K562 (cell line): ENCODE data around the gene CEP131. TPM values are rescaled to one million over a fixed set of nuclear protein-coding genes. Genes with fewer than 3 reads are reported as not detected.
A peak's percentile ranks its signal among the peaks of the same experiment; 100 is the strongest.

Source experiments
- BRD4 ChIP-seq: fragments of 200-600 bp; sonication (generic); IDR thresholded peaks from 2 replicates; pipeline ENCODE4 v1.6.1; 2017; ENCODE audit warnings: inconsistent platforms
- E2F6 ChIP-seq, 2 experiments: IDR thresholded peaks; 2 replicates each; pipeline ENCODE4 v1.6.1; 2011; ENCODE audit warnings: borderline replicate concordance in 1 of 2, control low read depth in 1 of 2, low read depth in 1 of 2, low read length in 1 of 2, mild to moderate bottlenecking in 1 of 2, mixed read lengths in 1 of 2, moderate library complexity in 1 of 2; ENCODE audit not compliant: insufficient read depth in 1 of 2, insufficient read length in 1 of 2, poor library complexity in 1 of 2, severe bottlenecking in 1 of 2; ENCODE audit errors: extremely low read depth in 1 of 2
- ELF4 ChIP-seq: fragments of 450-650 bp; formaldehyde crosslinking; IDR thresholded peaks from 2 replicates; pipeline ENCODE4 v1.4.0; 2022; ENCODE audit warnings: missing genetic modification characterization
- ILF3 ChIP-seq: fragments of 450-650 bp; IDR thresholded peaks from 2 replicates; pipeline ENCODE4 v1.6.1; 2018; ENCODE audit warnings: antibody characterized with exemption, mild to moderate bottlenecking, moderate library complexity, borderline replicate concordance
- KDM2B ChIP-seq: fragments of 250-450 bp; sonication (Bioruptor Pico); IDR thresholded peaks from 2 replicates; pipeline ENCODE4 v1.8.0; 2021; ENCODE audit warnings: mild to moderate bottlenecking, moderate library complexity
- MAFK ChIP-seq: IDR thresholded peaks from 2 replicates; pipeline ENCODE4 v1.6.1; 2011; ENCODE audit warnings: low read length, improper control_type of control experiment
- PCBP1 ChIP-seq: fragments of 200-400 bp; formaldehyde crosslinking; IDR thresholded peaks from 2 replicates; pipeline ENCODE4 v1.6.1; 2018; ENCODE audit warnings: mild to moderate bottlenecking, low read depth, low read length; ENCODE audit not compliant: poor library complexity, severe bottlenecking
- RBM39 ChIP-seq: fragments of 200-400 bp; formaldehyde crosslinking; optimal IDR thresholded peaks from 2 replicates; pipeline ENCODE3; 2018; ENCODE audit warnings: low read depth, low read length
- SAP30 ChIP-seq: fragments of 200-600 bp; sonication (generic); IDR thresholded peaks from 2 replicates; pipeline ENCODE4 v1.6.1; 2012; ENCODE audit warnings: borderline replicate concordance, low read depth, mild to moderate bottlenecking, moderate library complexity, low read length, control low read depth, inconsistent platforms; ENCODE audit not compliant: insufficient read depth, poor library complexity, severe bottlenecking
- TCF3 ChIP-seq: sonication (generic); formaldehyde crosslinking; IDR thresholded peaks from 2 replicates; pipeline ENCODE4 v1.4.0; 2020; ENCODE audit warnings: mild to moderate bottlenecking, missing genetic modification reagents
- ZBTB7A ChIP-seq: IDR thresholded peaks from 2 replicates; pipeline ENCODE4 v1.6.1; 2011; ENCODE audit warnings: low read depth, mild to moderate bottlenecking, low read length, moderate library complexity, borderline replicate concordance; ENCODE audit not compliant: control insufficient read depth
- ZNF347 ChIP-seq: fragments of 450-650 bp; formaldehyde crosslinking; IDR thresholded peaks from 2 replicates; pipeline ENCODE4 v1.4.0; 2020; ENCODE audit warnings: low read depth, mild to moderate bottlenecking, moderate library complexity
- ZNF584 ChIP-seq: fragments of 200-800 bp; sonication (Bioruptor generic); IDR thresholded peaks from 2 replicates; pipeline ENCODE4 v1.6.1; 2016; ENCODE audit warnings: low read depth, mild to moderate bottlenecking, missing genetic modification characterization, missing compliant biosample characterization
- ZNF639 ChIP-seq, 2 experiments: fragments of 200-800 bp in 1 of 2; sonication (Bioruptor generic) in 1 of 2; sonication (generic) in 1 of 2; formaldehyde crosslinking in 1 of 2; IDR thresholded peaks in 1 of 2; conservative IDR thresholded peaks in 1 of 2; 2 replicates each; pipeline versions ENCODE4 v1.5.0 to v1.6.1; 2016 to 2020; ENCODE audit warnings: missing compliant biosample characterization in 1 of 2, missing genetic modification characterization in 1 of 2, missing genetic modification reagents in 1 of 2
- polyA plus RNA-seq, 8 experiments: library from polyadenylated mRNA; depleted of rRNA in 4 of 8; stranded (reverse) in 5 of 8; unstranded in 3 of 8; fragments of >200 nt; fragmentation: Nextera tagmentation in 2 of 8; fragmentation: Illumina TruSeq in 1 of 8; extraction: Ambion mirVana in 2 of 8; extraction: Trizol in 1 of 8; gene quantifications; 2 replicates each; pipeline versions ENCODE4 v1.2.1 to v1.2.3, GENCODE V29; 2011 to 2014; ENCODE audit warnings: inconsistent platforms in 1 of 8, missing spikeins in 1 of 8
- total RNA-seq, 7 experiments: library from RNA; depleted of rRNA in 6 of 7; stranded (reverse); fragments of >200 nt in 6 of 7; fragmentation: Illumina TruSeq in 2 of 7; extraction: Trizol in 2 of 7; gene quantifications; 2 replicates each; pipeline versions ENCODE4 v1.2.1 to v1.2.3, GENCODE V29; 2011 to 2021; ENCODE audit warnings: low replicate concordance in 1 of 7
- TF ChIP-seq, protein P1 (sequence below): fragments of 250-450 bp; sonication (Bioruptor Pico); IDR thresholded peaks from 2 replicates; pipeline ENCODE4 v1.9.0; 2021; ENCODE audit warnings: mild to moderate bottlenecking, inconsistent platforms
- TF ChIP-seq, protein P2 (sequence below), 2 experiments: fragments of 450-650 bp in 1 of 2; IDR thresholded peaks; 2 replicates each; pipeline ENCODE4 v1.6.1; 2011 to 2017; ENCODE audit warnings: low read depth in 2 of 2, antibody characterized with exemption in 1 of 2, borderline replicate concordance in 1 of 2, low read length in 1 of 2, mild to moderate bottlenecking in 1 of 2, mixed read lengths in 1 of 2; ENCODE audit not compliant: control insufficient read depth in 1 of 2

Gene CEP131
- total and polyA plus RNA-seq, 9 of the 15 experiments (the other 6 are each of a cell fraction or from before 2014, with no cell fraction given): 0.24 to 21.2 (median 2.3) TPM

- TF ChIP-seq, protein P1, sequence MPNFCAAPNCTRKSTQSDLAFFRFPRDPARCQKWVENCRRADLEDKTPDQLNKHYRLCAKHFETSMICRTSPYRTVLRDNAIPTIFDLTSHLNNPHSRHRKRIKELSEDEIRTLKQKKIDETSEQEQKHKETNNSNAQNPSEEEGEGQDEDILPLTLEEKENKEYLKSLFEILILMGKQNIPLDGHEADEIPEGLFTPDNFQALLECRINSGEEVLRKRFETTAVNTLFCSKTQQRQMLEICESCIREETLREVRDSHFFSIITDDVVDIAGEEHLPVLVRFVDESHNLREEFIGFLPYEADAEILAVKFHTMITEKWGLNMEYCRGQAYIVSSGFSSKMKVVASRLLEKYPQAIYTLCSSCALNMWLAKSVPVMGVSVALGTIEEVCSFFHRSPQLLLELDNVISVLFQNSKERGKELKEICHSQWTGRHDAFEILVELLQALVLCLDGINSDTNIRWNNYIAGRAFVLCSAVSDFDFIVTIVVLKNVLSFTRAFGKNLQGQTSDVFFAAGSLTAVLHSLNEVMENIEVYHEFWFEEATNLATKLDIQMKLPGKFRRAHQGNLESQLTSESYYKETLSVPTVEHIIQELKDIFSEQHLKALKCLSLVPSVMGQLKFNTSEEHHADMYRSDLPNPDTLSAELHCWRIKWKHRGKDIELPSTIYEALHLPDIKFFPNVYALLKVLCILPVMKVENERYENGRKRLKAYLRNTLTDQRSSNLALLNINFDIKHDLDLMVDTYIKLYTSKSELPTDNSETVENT (CRISPR knock-in tag): no peak
- peak in 1 of 2 experiments; percentile 30 for TF ChIP-seq E2F6 (IDR thresholded peaks at IDR 0.05; ENCODE audit: borderline replicate concordance in 1 of 2, extremely low read depth in 1 of 2, insufficient read depth in 1 of 2, insufficient read length in 1 of 2, low read depth in 1 of 2, low read length in 1 of 2, poor library complexity in 1 of 2, severe bottlenecking in 1 of 2)
- no peak for TF ChIP-seq ILF3
- no peak for TF ChIP-seq PCBP1
- TF ChIP-seq ELF4 (CRISPR knock-in tag): no peak
- TF ChIP-seq, protein P2, sequence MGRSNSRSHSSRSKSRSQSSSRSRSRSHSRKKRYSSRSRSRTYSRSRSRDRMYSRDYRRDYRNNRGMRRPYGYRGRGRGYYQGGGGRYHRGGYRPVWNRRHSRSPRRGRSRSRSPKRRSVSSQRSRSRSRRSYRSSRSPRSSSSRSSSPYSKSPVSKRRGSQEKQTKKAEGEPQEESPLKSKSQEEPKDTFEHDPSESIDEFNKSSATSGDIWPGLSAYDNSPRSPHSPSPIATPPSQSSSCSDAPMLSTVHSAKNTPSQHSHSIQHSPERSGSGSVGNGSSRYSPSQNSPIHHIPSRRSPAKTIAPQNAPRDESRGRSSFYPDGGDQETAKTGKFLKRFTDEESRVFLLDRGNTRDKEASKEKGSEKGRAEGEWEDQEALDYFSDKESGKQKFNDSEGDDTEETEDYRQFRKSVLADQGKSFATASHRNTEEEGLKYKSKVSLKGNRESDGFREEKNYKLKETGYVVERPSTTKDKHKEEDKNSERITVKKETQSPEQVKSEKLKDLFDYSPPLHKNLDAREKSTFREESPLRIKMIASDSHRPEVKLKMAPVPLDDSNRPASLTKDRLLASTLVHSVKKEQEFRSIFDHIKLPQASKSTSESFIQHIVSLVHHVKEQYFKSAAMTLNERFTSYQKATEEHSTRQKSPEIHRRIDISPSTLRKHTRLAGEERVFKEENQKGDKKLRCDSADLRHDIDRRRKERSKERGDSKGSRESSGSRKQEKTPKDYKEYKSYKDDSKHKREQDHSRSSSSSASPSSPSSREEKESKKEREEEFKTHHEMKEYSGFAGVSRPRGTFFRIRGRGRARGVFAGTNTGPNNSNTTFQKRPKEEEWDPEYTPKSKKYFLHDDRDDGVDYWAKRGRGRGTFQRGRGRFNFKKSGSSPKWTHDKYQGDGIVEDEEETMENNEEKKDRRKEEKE (IDR thresholded peaks at IDR 0.05; ENCODE audit: borderline replicate concordance in 1 of 2, control insufficient read depth in 1 of 2, low read depth in 2 of 2, low read length in 1 of 2): no peak
- TF ChIP-seq BRD4: no peak
- TF ChIP-seq ZBTB7A: peak; percentile 17; the same call in 1 of the 2 replicates
- TF ChIP-seq MAFK: no peak
- TF ChIP-seq ZNF584 (CRISPR knock-in tag): no peak
- no peak for TF ChIP-seq SAP30
- 0 out of 2 replicates have a peak, but pooled peaks have one; percentile 11 for TF ChIP-seq TCF3
- no peak for TF ChIP-seq ZNF639 (CRISPR knock-in tag; conservative IDR thresholded peaks at IDR 0.05 in 1 of 2, IDR thresholded peaks at IDR 0.05 in 1 of 2)
- TF ChIP-seq KDM2B (CRISPR knock-in tag): no peak
- TF ChIP-seq RBM39: no peak
- TF ChIP-seq ZNF347 (CRISPR knock-in tag): no peak
Measured at GRCh38 chr17:81200695-81201580, 21.8 kb downstream of the CEP131 start (continued).
